Activated naive CD4-positive, alpha-beta T cell treated with anti-CD3 and anti-CD28 coated beads, Interleukin-2, amount 50 U/mL, for 16 hours (primary cell): ENCODE results near the gene TEKT1.
"Not testable (repeated sequence)": the region's sequence is repeated elsewhere in the genome, so short reads cannot be mapped to it uniquely, and the experiment has no call there.

ENCODE experiments used
- DNase-seq: peaks from one replicate; pipeline ENCODE4 v3.0.0-alpha.2; 2020

TEKT1 gene

DNA sequence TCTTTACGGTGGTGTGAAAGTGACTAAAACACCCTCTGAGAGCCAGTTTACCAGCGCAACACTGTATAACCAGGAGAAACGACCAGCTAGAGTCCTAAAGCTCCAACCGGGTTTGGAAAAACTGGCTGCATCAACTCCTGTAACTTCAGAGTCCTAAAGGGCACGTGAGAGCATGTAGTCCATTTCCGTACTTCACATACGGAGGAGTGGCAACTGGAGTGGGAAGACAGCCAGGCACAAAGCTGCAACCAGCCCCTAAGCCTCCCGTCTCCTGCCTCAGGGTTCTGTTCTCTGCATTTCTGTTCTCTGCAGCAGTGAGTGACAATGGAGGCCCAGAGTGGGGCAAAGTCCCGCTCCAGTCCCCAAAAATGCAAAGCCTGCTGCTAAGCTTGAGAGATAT is 19.2 kb downstream of the TEKT1 start:
- no peak for DNase-seq

DNA sequence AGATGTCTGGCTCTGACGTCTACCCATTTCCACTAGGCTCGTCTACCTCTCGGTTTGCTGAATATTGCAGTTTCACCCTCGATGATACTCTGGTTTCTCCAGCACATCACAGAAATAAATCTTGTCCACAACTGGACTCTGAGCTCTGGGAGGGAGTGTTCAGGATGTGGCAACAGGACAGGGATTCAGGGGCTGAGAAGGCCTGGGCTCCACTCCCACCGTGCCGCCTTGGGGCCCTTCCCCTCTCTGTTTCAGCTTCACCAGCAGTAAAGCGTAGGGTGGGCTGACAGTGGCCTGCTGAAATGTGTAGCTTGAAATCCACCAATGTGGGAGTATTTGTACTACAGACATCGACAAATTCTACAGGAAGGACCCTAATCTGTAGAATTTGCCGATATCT is 20.0 kb downstream of the TEKT1 start:
- no peak for DNase-seq

DNA sequence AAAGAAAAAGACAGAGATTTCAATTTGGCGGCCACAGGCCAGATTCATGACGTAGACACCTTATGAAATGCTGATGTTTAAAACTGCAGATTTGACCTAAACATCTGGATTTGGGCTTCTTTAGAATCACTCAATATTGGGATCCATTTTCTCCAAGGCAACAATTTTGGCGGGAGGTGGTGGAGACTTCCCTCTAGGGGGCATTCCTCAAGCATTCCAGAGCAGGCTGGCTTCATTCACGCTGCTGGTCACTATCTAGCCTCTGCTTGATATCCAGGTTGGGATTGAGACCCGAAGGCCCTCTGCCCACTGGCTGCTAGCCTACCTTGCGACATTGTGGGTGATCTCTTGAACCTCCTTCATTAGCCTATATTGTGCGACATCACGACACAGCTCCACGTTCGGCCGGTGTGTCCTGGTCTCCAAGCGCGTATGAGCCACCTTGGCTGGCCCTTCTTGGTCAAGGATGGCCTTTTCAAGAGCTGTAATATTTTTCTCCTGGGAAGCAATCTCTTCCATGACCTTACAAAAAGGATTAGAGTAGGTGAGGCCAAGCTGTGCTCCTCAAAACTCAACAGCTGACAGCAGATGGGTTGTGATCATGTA is 31.0 kb downstream of the TEKT1 start:
- DNase-seq, result no peak

DNA sequence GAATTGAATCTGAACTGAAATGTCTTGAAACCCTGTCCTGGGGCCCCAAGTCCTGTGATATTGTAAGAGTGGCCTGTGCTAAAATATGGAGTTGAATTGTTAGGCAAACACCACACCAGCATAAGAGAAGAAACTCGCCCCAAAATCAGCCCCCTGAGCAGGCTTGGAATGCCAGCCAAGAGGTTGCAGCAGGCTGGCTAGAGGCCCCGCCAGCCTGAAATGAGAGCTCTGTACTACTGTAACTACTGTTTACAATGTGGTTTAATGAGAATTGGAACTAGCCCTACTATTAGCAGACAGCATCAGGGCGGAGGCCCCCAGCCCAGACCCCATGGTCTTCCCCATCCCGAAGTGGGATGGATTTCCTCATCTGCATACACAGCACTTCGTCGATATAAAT is 31.8 kb downstream of the TEKT1 start:
- no peak for DNase-seq

DNA sequence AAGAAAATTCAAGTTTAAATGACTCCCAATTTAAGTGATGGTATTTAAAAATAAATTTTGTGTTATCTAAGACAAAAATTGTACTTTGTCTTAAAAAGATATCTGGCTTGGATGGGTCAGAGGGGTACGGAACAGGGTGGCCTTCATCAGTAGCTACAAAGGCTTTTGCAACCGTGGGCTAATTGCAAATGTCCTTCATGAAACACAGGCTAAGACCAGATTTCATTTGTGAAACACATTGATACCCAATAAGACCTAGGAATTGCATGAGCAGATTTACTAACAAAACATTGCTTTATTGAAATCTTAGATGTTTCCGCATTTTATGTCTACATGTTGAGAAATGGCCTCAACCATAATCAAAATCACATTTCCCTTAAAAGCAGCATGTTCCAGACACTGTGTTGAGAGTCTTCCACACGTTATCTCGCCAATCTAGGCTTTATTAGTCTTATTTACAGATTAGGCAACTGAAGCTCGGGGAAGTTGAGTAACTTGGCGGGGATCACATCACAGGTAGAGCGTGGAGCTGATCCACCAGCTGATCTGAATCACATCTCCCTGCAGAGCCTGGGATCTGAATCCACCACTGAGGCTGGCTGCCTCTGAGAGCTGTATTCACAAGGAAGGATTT is 33.7 kb downstream of the TEKT1 start:
- DNase-seq, result no peak

DNA sequence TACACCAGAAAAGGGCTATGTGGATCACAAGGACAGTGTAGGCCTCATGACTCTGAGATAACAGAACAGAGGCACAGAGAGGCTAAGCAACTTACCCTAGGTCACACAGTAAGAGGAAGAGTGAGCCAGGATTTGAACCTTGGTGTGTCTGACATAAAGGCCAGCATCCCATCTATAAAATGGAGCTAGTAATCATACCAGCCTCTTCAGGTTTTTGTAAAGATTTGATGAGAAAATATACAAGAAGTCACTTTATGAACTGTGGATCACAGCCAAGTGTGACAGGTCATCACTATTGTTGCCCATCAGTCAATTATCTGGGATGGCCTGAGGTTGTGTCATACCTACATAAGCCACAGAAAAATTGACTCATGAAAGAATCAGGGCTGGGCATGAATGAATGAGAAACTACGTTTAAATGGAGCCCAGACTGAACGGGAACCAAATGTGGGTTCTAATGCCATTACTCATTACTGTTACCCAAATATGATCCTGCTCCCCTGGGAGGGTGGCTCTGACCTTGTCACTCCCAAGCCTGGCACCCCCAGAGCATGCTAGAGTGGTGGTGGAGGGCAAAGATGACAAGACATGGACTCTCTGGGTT is 34.5 kb downstream of the TEKT1 start:
- no peak for DNase-seq

DNA sequence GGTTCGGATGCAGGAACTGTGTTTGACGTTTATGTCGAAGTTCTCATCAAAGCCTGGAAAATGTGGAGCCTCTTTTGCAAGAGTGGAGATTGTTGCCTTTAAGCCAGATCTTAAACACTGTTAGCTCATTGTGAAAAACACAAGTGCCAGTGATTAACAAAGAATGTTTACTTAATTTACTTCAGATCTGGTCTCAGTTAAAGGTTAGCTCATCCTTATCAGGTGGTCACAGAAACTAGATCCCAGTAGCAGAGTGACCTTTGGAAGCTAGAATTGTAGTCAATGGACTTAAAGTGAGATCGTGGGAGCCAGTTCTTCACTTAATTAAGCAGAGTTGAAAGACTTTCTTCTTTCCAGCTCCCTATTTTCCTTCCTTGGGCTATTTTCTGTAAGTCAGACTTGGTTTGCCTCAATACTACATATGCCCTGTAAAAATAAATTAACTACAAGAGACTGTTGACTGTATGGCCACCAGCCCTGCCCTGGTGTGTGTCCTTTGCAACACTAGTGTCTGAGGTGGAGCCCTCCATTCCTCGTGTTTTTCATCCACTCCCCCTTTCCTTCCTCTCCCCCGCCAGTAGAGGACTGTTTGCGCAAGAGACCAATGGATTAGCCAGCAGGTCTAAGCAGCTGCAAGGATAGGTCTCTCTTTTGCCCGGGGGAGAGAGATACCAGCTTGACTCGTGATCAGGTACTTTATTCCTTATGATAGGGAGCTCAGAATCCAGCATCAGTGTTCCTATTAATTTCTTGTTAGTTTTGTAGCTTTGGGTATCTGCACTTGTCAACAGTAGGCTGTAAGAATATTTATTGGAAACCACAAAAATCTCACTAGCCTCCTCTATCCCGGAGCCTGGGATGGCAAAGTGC is 35.3 kb downstream of the TEKT1 start:
- no peak for DNase-seq

DNA sequence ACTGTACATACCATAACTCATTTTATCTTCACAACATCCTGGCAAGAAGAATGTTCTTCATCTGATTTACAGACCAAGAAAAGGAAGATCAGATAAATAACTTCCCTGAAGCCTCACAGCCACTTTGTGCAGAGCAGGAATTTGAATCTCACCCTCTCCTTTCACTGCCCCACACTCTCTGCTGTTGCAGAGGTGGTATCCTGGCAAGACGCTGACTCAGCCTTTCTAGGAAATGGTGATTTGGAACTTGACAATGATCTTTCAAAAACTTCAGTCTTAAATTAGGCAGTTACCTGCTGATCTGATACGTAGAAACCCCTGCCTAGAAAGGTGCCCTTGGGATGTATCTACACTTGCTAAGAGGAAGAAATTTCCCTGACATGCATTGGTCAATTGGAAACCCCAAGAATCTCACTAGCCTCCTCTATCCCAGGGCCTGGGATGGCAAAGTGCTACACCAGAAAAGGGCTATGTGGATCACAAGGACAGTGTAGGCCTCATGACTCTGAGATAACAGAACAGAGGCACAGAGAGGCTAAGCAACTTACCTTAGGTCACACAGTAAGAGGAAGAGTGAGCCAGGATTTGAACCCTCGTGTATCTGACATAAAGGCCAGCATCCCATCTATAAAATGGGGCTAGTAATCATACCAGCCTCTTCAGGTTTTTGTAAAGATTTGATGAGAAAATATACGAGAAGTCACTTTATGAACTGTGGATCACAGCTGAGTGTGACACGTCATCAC is 37.6 kb downstream of the TEKT1 start:
- no peak for DNase-seq

DNA sequence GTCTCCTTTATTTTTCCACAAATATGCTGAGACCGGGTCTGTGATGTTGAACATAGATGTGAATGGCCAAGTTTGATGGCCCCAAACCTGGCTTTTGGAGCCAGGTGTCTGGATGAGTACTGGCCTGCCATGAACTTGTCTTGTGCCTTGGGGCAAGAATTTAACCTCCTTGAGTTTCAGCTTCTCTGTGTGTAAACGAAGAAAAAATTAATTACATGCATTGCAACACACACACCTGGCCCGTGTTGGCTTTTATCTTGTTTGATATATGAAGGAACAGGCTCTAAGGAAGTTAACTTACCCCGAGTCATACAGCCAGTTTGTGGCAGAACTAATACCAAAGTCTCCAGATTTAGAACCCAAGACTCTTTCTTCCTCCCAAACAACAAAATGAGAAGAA is 42.4 kb downstream of the TEKT1 start:
- no peak for DNase-seq

DNA sequence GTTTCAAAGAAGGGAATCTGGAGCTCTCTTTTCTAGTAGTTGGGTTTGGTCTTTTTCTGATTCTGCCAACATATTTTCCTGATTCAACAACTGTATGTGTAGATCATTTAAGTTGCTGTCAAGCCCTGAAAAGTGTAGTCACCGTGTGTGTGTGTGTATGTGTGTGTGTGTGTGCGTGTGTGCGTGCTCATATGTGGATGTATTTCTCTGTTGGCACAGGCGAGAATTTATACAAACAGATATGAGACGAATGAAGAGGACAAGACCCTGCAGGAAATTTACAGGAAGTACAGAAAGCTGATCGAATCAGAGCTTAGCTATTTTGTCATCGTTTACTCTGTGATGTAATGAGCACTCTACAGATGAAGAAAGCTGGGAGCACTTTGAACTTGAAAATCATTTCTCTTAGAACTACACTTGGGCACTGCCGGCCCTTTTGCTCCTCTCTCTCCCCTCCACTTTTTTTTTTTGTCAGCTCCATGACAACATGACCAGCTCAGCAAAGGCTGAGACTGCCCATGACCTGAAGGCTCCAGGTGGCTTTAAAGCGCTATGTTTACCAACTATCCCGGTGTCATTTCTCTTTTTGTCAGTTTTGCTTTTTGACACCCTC is 44.3 kb downstream of the TEKT1 start:
- DNase-seq, result no peak

DNA sequence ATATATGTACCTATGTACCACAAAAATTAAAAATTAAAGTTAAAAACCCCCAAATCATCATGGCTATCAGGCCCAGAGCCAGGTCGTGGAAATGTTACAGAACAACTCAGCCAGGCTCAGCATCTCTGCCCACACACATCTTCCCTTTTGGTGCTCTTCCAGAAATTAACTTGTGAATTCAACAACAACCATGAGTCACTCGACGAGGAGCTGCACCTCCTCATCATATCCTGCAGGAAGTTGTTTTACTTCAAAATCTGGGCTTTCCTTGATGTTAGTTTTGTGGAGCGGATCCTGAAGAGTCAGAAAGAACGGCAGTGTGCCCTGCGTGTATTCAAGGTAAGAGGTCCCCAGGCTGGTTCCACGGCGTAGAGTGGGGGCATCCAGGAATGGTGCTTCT is 44.9 kb downstream of the TEKT1 start:
- DNase-seq, result no peak

DNA sequence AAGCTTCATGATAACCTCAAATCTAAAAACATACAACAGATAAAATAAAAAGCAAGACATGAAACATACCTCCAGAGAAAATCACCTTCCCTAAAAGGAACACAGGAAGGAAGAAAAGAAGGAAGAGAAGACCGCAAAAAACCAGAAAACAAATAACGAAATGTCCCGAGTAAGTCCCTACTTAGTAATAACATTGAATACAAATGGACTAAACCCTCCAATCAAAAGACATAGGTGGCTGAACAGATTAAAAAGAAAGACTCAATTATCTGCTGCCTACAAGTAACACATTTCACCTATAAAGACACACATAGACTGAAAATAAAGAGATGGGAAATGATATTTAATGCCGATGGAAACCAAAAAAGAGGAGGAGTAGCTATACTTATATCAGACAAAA is 49.3 kb downstream of the TEKT1 start:
- no peak for DNase-seq

DNA sequence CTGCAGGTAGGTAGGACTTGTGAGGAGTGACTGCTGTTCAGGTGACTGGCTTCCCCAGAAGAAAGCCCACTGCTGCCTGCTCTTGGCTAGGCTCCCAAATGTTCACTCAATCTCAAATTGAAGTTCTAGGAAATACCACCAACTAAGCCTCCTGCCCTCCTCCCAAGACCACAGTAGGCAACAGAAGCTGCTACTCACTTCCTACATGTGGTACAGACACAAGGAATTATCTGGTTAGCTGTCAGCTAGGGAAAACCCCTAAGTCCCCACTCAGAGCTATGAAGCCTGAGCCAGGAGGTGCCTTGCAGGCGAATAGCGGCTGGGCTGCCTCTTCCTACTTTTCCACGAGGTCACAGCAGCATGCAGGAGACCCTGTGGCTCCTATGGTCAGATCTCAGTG is 50.6 kb downstream of the TEKT1 start:
- no peak for DNase-seq

DNA sequence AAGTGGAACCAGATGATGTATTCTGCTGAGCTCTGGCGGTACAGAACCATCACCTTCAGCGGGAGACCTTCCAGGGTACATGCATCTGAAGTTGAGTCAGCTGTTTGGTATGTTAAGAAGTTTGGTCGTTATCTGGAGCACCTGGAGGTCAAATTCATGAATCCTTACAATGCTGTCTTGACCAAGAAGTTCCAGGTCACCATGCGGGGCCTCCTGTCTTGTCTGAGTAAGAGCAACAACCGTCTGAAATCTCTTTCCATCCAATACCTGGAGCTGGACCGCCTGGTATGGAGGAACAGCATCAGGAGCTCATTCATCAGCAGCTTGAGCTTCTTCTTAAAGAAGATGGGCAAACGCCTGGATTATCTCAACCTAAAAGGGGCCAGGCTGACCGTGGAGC is 51.5 kb downstream of the TEKT1 start:
- no peak for DNase-seq

DNA sequence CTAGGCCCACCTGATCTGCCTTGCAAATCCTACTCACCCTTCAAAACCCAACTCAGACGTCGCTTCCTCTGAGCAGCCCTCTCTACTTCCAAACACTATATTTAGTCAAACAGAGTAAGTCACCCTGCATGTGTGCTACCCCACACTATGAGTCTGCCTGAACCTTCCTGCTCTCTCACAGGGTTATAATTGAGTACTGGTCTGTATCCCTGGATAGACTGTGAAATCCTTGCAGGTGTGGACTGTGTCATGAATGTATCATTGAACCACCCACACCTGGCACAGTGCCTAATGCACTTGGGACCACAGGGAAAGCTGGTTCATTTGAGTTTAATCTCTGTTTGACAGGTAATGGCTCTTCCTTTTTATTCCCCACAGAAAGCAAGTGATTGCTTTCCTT is 52.1 kb downstream of the TEKT1 start:
- no peak for DNase-seq

DNA sequence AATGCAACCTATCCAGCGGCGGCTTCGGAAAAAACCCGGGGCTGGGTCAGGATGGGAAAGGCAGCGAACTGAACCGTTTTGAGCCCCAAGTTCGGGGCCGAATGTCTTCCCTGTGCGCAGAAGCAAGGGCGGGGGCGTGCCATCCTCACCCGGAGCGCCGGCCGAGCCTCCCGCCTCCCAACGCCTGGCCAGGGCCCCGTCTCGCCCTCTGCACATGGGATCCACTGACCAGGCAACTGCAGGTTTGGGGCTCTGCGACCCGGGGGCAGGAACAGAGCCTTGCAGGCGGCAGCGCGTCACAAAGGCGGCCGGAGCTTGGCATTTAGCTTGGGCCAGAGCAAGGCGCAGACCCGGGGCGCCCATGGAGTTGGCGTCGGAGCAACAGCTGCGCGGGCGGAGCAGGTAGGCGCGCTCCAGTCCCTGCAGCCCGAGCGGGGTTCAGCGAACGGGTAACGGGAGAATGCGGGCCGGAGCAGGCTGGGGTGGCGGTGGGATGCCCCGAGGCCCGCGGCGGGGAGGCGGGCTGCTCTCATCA is 55.6 kb downstream of the TEKT1 start, which contains the start of gene FBXO39:
Gene FBXO39 (plus strand): TSS at position 345 of the 535 bp plus-strand sequence. CDS start 3,654 bp downstream, outside the sequence.
- no peak for DNase-seq

DNA sequence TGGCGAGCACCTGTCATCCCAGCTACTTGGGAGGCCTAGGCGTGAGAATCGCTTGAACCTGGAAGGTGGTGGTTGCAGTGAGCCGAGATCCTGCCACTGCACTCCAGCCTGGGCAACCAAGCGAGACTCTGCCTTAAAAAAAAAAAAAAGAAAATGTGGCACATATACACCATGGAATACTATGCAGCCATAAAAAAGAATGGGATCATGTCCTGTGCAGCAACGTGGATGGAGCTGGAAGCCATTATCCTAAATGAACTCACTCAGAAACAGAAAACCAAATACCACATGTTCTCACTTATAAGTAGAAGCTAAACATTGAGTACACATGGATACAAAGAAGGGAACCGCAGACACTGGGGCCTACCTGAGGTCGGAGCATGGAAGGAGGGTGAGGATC is 56.6 kb downstream of the TEKT1 start:
- DNase-seq, result not testable (repeated sequence)

DNA sequence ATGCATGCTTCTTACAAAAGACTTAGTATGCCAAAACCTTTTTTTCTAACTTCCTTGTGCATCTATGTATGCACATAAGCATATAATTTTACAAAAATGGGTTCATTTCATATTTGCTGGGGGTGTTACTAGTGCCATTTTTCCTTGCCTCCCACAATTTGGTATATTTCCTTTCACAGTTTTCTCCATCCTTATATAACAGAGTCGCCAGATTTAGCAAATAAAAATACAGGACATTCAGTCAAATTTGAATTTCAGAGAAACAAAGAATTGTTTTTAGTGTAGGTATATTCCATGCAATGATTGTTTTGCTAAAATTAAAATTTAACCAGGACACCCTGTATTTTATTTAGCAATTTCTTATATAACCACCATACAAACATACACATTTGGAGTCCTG is 59.5 kb downstream of the TEKT1 start:
- DNase-seq, result no peak

DNA sequence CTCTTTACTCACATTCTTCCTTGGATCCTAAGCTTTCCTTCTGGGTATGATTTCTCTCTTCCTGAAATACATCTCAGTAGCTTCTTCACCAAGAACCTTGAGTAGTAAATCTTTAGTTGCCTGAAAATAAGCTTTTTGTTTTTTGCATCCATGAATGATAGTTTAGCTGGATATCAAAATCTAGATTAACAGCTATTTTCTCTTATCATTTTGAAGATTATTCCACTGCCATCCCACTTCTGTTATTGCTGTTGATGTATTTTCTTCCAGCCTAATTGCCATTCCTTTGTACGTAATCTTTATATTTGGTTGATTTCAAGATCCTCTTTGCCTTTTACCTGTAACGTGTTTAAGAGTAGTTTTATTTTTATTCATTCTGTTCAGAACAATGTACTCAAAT is 63.1 kb downstream of the TEKT1 start:
- no peak for DNase-seq

DNA sequence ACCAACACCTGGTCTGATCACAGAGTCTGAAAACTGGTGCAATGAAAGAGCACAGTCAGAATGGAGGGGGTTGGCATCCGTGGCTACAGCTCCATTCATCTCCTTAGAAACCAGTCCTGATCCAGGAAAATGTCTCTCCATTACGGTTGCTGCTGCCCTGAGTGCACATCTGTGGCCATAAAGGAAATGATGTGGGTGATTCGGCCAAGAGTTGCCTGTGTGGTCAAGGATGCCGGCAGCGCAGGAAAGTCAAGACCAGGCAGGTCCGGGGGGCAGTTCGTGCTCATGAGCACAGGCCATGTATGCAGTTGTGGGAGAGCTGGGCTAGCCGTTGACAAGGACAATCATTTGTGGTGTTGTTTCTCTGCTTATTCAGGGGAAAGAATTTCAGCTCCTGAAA is 69.8 kb downstream of the TEKT1 start:
- DNase-seq, result no peak

DNA sequence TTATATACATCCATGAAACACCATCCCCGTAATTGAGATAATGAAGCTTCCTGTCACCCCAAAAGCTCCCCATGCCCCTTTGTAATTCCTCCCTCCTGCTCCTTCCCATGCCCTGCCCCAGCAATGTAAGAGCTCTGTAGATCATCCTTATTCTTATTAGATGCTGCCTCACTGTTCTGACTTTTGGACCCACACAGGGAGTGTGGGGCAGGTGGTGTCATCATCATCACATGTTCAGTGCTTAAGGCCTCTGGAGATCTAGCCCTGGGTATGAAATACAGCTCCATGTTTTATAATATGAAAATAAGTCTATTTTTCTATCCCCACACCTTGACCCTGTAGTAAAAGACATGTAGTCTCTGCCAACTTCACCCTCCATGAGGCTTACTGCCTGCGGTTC is 73.8 kb downstream of the TEKT1 start:
- no peak for DNase-seq

DNA sequence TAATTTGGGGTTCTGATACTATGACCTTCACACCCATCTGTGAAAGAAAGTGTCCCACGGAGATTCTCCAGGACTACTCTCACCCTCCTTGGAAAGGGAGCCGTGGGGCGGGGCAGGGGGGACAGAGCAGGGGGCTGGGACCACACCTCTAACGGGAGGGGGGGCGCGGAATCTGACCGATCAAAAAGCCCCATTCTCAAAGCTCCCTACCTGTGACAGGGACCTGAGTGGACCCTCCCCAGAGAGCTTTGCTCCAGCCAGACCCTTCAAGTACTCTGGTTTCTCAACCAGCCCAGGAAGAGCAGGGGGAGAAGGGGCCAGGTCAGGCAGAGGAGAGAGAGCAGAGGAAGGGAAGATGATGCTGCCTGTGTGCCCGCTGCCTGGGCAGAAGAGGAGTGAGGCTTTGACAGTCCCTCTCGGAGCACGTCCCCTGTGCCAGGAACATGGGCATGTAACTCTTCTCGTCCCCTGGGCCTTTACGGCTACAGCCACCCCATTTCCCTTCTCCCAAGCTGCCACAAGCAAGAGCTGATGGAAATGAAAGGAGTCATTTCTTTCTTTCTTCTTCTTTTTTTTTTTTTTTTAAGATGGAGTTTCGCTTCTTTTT is 75.0 kb downstream of the TEKT1 start:
- no peak for DNase-seq
